NCI-H2171 (cell line): ENCODE measurements around the gene NOP9.

Experiments used
- DNase-seq: peaks from one replicate; lab custom pipeline; 2025; lab: John Stamatoyannopoulos, UW

NOP9 gene, protein sequence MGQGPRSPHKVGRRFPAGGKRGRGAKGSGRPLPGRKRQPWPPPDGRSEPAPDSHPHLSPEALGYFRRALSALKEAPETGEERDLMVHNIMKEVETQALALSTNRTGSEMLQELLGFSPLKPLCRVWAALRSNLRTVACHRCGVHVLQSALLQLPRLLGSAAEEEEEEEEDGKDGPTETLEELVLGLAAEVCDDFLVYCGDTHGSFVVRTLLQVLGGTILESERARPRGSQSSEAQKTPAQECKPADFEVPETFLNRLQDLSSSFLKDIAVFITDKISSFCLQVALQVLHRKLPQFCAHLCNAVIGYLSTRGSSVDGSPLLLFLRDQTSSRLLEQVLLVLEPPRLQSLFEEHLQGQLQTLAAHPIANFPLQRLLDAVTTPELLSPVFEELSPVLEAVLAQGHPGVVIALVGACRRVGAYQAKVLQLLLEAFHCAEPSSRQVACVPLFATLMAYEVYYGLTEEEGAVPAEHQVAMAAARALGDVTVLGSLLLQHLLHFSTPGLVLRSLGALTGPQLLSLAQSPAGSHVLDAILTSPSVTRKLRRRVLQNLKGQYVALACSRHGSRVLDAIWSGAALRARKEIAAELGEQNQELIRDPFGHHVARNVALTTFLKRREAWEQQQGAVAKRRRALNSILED

DNA sequence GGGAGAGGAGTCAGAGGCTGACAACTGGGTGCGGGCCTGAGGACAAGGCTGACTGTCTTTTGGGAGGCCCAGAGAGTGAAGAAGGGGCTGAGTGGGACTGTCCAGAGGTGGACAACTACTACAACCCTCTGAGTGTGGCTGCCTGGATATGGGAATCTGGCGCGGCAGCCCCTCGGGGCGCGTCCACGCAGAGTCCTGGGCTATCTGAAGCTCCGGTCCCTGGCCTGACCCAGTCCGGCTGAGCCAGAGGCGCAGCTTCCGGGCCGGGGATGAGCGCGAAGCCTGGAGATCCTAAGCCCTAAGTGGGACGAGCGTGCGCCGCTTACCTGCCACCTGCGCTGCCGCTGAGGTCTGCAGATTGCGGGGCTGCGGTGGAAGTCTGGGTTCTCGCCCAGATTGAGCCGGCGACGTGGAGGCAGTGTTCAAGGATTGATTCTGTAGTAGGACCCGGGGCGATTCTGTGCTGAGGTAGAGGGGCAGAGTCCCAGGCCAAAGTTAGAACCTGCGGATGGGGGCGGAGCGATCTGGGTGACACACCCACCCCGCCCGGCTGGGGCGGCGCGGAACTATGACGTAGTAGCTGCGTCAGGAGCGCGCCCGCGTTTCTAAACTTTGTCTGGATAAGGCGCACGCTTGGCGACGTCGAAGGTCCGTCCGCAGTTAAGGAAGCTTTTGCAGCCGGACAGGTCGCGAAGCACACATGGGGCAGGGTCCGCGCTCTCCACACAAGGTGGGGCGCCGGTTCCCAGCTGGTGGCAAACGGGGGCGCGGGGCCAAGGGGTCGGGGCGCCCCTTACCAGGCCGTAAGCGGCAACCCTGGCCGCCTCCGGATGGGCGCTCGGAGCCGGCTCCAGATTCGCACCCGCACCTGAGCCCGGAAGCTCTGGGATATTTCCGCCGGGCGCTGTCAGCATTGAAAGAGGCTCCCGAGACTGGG is at the start of gene NOP9, which contains the start of gene DHRS1:
TSS of gene NOP9 (plus strand) at position 596 of the 937 bp plus-strand sequence. CDS start at position 701, 105 bp downstream.
TSS of gene DHRS1 (minus strand) at position 526 of the 937 bp plus-strand sequence. CDS start 674 bp downstream, outside the sequence.
- DNase-seq, result peak; percentile 84

- no peak for DNase-seq
Observed at GRCh38 chr14:24250354-24250753, 49.3 kb upstream of the NOP9 start.

GRCh38 chr14:24251880-24252288 is 47.8 kb upstream of the NOP9 start:
- no peak for DNase-seq

DNA sequence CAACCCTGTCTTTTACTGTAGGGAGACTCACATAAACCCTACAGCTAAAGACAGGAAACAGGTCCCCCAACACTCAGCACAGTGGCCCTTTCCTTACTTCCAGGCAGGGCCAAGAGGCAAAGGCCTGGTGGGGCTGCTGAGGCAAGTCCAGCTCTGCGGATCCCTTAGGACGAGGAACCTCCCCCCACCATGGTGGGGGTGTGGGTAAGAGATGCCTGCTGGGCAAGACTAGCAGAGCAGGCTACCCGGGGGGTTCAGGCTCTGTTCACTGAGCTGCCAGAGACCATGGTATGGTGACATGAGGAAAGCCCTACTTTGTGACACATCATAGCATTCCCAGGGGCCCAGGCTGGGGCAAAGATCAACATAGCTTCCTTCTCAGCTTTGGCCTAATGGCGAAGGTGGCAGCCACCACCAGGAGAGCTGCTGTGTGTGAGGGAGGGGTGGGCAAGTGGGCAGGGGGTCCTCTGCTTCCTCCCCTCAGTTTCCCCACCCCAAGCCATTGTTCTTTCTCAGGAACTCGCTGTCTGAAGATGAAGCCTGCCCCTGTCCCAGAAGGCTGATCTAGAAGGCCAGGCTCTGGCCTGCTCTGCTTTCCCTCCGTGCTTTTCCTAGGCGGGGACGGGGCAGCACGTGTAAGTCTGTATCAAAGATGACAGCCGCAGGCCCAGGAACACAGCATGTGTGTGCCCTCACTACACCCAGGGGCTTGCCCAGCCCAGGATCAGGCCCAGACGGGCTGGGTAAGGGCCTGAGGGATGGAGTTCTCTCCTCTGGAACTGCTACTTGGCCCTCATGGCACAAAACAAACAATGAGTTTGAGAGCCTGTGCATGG is 47.1 kb upstream of the NOP9 start:
- no peak for DNase-seq

GRCh38 chr14:24253936-24254335 is 45.7 kb upstream of the NOP9 start:
- no peak for DNase-seq

DNA sequence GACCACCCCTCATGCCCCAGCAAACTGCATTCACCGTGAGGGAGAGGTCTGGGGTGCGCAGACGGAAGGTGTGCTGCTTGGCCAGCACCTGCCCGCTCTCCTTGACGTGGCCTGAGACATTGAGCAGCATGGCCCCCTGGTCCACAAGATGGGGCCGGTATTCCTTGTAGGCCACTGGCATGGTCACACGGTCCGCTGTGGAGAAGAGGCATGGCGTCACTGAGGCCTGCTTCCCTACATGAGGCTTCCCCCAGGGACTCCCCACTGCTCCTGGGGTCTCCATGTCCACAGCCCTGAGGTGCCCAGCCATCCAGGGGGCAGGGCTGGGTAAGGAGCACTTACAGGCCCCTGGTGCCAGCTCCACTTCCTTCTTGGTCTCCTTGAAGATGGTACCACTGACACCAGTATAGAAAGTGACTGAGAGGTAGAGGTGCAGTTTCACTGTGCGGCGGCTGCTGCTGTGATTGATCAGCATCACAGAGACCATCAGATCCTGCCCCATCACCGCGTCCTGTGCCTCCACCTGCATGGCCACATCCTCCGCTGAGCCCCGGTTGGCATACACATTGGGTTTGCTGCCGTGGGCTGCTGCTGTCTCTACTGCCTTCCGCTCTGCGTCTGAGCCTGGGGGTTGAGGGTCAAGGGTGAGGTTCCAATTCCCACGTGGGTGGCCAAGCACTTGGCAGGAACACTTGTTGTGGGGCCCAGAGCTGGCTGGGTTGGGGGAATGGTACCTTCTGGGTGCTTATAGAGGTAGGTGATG is 44.8 kb upstream of the NOP9 start:
- no peak for DNase-seq

DNA sequence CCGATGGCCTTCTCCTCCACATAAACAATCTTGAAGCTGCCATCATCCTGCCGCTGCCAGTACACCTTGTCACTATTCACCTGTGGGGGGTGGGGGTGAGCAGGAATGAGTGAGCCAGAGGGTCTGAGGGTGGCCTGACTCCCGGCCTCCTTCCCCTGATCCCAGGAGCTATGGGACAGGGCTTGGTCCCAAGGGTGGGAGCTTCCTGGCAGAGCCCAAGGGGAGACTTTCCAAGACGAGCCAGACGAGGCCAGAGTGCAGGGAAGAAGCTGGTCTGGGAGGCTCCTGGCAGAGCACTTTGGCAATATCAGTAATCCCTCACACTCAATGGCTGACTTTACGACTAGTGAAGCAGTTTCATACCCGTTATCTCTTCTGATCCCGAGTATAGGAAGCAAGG is 44.2 kb upstream of the NOP9 start:
- DNase-seq, result no peak

DNA sequence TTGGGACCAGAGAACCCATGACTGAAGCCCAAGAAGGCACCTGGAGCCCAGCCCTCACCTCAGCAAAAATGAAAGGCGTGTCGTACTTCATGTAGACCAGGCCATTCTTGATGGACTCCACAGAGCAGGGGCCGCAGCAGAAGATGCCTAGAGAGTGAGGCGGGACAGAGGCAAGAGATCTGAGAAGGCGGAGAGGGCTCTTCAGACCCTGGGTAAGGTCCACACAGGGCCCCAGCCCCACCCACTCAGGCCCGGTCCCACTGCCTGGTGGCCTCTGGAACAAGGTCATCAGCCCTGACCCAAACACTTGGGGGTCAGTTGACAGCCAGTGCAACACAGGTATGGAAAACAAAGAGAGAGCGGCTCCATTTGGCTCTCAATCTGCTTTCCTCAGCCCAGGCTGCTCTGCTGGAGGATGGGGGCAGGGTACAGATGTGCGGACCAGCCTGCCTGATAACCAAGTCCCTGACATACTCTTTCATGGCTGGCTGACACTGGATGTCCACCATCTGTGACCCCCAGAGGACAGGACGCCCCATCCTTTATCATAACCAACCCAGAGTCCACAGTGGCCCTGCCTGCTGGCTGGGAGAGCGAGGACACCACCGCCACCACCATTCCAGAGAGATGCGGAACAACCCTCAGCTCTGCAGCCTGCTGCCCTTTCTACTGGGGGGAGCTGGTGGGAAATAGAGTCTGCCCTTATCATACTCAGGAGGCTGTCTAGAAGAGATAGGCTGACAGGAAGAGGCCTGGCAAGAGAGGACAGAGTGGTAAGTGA is 43.5 kb upstream of the NOP9 start:
- no peak for DNase-seq

DNA sequence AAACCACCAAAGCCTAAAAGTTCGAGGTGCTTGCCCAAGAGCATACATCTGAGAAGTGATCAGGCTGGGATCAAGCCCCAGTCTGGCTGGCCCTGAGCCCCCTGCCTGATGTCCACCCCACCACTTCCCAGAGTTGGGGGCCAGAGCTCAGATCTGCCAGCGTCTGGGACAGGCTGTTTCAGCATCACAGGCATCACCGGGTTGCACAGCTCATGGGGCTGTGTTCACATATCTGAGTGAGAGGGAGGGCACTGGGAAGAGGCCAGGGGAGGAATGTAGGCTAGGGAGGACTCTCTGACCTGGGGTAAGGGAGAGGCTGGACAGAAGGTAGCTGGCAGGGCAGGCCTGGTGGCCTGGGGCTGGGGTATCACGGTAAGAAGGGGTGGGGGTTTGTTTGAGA is 42.7 kb upstream of the NOP9 start:
- no peak for DNase-seq

DNA sequence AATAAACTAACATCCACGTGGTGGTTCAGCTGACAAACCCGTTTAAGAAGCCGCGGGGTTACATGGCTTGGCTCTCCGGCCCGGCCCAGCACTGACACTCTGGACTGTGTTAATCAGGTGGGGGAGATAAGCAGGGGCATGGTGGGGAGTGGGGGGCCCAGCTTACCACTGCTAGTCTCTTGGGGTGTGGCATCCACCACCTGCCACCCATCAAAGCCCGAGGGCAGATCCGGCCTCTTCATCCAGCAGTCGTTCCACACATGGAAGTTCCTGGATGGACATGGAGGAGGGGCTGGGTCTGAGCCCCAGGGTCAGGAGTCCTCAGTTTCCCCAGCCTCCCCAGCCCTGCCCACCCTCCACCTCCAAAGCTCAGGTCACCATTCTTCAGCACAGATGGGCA is 41.5 kb upstream of the NOP9 start:
- DNase-seq, result no peak

DNA sequence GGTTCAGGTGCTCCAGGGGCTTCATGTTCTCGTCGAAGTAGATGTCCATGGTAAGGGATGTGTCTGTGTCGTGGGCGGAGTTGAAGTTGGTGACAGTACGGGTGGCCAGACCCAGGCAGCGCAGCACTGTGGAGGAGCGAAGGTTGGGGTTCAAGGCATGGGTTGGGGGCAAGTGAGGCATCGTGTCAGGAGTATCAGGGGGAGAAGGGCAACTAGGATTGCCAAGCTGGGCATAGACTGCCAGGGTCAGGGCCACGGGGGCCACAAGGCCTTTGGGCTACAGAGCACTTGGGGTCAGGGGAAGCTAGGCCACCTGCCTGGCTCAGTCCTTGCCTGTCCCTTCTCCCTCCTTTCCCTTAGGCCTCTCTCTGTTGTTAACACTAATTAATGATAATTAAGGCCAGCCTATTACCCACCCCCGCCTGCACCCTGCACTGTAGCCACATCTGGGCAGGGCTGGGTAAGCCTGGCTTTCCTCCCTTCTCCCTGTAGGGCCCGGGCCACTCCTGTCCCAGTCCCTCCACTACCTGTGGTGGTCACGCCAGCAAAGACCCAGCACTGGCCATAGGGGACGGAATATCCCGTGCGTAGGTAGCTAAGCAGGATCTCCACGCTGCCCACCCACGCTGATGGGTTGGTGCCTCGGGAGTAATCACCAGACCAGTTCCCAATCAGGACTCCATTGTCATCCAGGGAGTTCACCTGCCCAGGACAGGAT is 40.9 kb upstream of the NOP9 start:
- DNase-seq, result no peak

GRCh38 chr14:24259282-24260025 is 40.2 kb upstream of the NOP9 start:
- DNase-seq, result no peak

- DNase-seq, result no peak
Observed at GRCh38 chr14:24260026-24260779, 39.4 kb upstream of the NOP9 start.

DNA sequence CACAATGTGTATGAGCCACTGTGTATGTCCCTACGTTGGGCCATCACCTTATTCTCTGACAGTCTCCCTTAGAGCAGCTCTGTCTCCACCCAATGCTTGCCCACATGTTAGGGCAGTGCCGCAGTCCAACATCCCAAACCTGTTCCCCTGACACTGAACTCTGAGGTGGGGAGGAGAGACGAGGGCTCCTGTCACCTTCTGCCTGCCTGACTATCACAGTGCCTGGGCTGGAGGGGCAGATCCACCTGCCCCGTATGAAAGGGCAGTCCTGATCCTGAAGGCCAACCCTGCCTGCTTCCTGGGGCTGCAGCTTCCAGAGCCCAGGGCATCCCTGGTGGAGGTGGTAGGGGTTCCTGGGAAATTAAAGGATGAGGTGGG is 38.9 kb upstream of the NOP9 start:
- DNase-seq, result no peak

- DNase-seq, result no peak
Observed at GRCh38 chr14:24261256-24261968, 38.2 kb upstream of the NOP9 start.

- DNase-seq, result no peak
Observed at GRCh38 chr14:24261969-24262327, 37.7 kb upstream of the NOP9 start.
